IMR-90 (cell line): ENCODE results near the gene GGACT. TPM values are rescaled to one million over a fixed set of nuclear protein-coding genes. Genes with fewer than 3 reads are reported as not detected.

ENCODE experiments used
- ATAC-seq: fragments of 200-7000 bp; cut with Tn5 transposase; 2 replicates; pipeline ENCODE4 v1.9.1; 2020; ENCODE audit warnings: low read depth, mild to moderate bottlenecking, moderate library complexity
- BruUV-seq: library from RNA; stranded (reverse); fragments of 400-500 nt; replicated peaks from 2 replicates; lab custom pipeline; 2021; lab: Mats Ljungman, UMichigan
- CTCF ChIA-PET: fragments of 300-600 bp; formaldehyde crosslinking; extraction: SDS; loops from one replicate; lab custom pipeline; 2021; ENCODE audit warnings: antibody characterized with exemption; lab: Yijun Ruan, JAX
- POLR2A ChIA-PET: fragments of 300-600 bp; sonication (Branson Sonifier 250); formaldehyde crosslinking; loops from one replicate; lab custom pipeline; 2022; ENCODE audit warnings: antibody characterized with exemption; ENCODE audit not compliant: unreplicated experiment; lab: Charles Lee
- DNase-seq: peaks from one replicate; pipeline ENCODE4 v3.0.0; 2013
- H2AFZ ChIP-seq: replicated peaks from 2 replicates; pipeline ENCODE3; 2013; ENCODE audit warnings: low read length, mild to moderate bottlenecking; ENCODE audit not compliant: poor library complexity
- H2AK5ac ChIP-seq: 2 replicates; pipeline ENCODE4 v1.6.1; 2013; ENCODE audit warnings: low read depth, low read length, inconsistent platforms
- H2AK9ac ChIP-seq: replicated peaks from 2 replicates; pipeline ENCODE3; 2013; ENCODE audit warnings: mild to moderate bottlenecking, low read depth, low read length, moderate library complexity; ENCODE audit not compliant: poor library complexity
- H2BK120ac ChIP-seq: 2 replicates; pipeline ENCODE4 v1.6.1; 2013; ENCODE audit warnings: low read depth, low read length, inconsistent platforms
- H2BK15ac ChIP-seq: 3 replicates; pipeline ENCODE4 v1.6.1; 2013; ENCODE audit warnings: low read depth, low read length, inconsistent platforms
- H2BK20ac ChIP-seq: 2 replicates; pipeline ENCODE4 v1.6.1; 2013; ENCODE audit warnings: low read depth, mild to moderate bottlenecking, inconsistent platforms, low read length, moderate library complexity
- H2BK5ac ChIP-seq: 2 replicates; pipeline ENCODE4 v1.6.1; 2013; ENCODE audit warnings: mild to moderate bottlenecking, low read depth, low read length, inconsistent platforms; ENCODE audit not compliant: poor library complexity, severe bottlenecking
- H3K14ac ChIP-seq: replicated peaks from 2 replicates; pipeline ENCODE4 v1.6.1; 2013; ENCODE audit warnings: low read depth, low read length, inconsistent platforms
- H3K18ac ChIP-seq: 2 replicates; pipeline ENCODE4 v1.6.1; 2013; ENCODE audit warnings: low read depth, low read length, control low read depth
- H3K23ac ChIP-seq: 2 replicates; pipeline ENCODE4 v1.6.1; 2013; ENCODE audit warnings: low read depth, low read length, inconsistent platforms
- H3K27ac ChIP-seq: 2 replicates; pipeline ENCODE4 v1.5.1; 2013; ENCODE audit warnings: mild to moderate bottlenecking, control low read depth, low read length; ENCODE audit not compliant: insufficient read depth
- H3K27me3 ChIP-seq: 2 replicates; pipeline ENCODE4 v1.6.1; 2013; ENCODE audit warnings: low read length; ENCODE audit not compliant: control insufficient read depth, insufficient read depth
- H3K36me3 ChIP-seq: 2 replicates; pipeline ENCODE4 v1.6.1; 2013; ENCODE audit warnings: low read length, mixed read lengths; ENCODE audit not compliant: control insufficient read depth, insufficient read depth
- H3K4ac ChIP-seq: 2 replicates; pipeline ENCODE4 v1.6.1; 2013; ENCODE audit warnings: low read depth, low read length, inconsistent platforms
- H3K4me1 ChIP-seq: 2 replicates; pipeline ENCODE4 v1.6.1; 2013; ENCODE audit warnings: low read length, mixed read lengths; ENCODE audit not compliant: control insufficient read depth, insufficient read depth
- H3K4me2 ChIP-seq: 2 replicates; pipeline ENCODE4 v1.6.1; 2013; ENCODE audit warnings: low read depth, mild to moderate bottlenecking, control low read depth, low read length, moderate library complexity
- H3K4me3 ChIP-seq: 2 replicates; pipeline ENCODE4 v1.5.1; 2013; ENCODE audit warnings: low read depth, mild to moderate bottlenecking, control low read depth, low read length, moderate library complexity; ENCODE audit not compliant: insufficient read depth
- H3K56ac ChIP-seq: 2 replicates; pipeline ENCODE4 v1.6.1; 2013; ENCODE audit warnings: low read length, inconsistent platforms; ENCODE audit not compliant: insufficient read depth; ENCODE audit errors: extremely low read depth
- H3K79me1 ChIP-seq, 2 experiments: 2 replicates each; pipeline ENCODE4 v1.6.1; 2013; ENCODE audit warnings: low read length in 2 of 2, inconsistent platforms in 1 of 2, low read depth in 1 of 2
- H3K9ac ChIP-seq: 2 replicates; pipeline ENCODE4 v1.6.1; 2013; ENCODE audit warnings: low read depth, low read length, control low read depth
- H3K9me1 ChIP-seq: 2 replicates; pipeline ENCODE4 v1.6.1; 2013; ENCODE audit warnings: low read length, inconsistent platforms; ENCODE audit not compliant: insufficient read depth
- H3K9me3 ChIP-seq: 2 replicates; pipeline ENCODE4 v1.6.1; 2013; ENCODE audit warnings: low read length; ENCODE audit not compliant: control insufficient read depth, insufficient read depth
- H4K20me1 ChIP-seq: 2 replicates; pipeline ENCODE4 v1.6.1; 2013; ENCODE audit warnings: low read length, inconsistent platforms; ENCODE audit not compliant: insufficient read depth
- H4K5ac ChIP-seq: 2 replicates; pipeline ENCODE4 v1.6.1; 2013; ENCODE audit warnings: mild to moderate bottlenecking, low read depth, low read length, control low read depth
- H4K8ac ChIP-seq, 2 experiments: 2 replicates each; pipeline ENCODE4 v1.6.1; 2013; ENCODE audit warnings: low read depth in 2 of 2, low read length in 2 of 2, control low read depth in 1 of 2, inconsistent platforms in 1 of 2
- H4K91ac ChIP-seq: 2 replicates; pipeline ENCODE4 v1.6.1; 2013; ENCODE audit warnings: low read depth, low read length, inconsistent platforms; ENCODE audit not compliant: insufficient read depth
- BHLHE40 ChIP-seq: fragments of 150-350 bp; IDR thresholded peaks from 2 replicates; pipeline ENCODE4 v1.6.1; 2016; ENCODE audit warnings: mild to moderate bottlenecking, low read depth, low read length
- CEBPB ChIP-seq: IDR thresholded peaks from 2 replicates; pipeline ENCODE4 v1.6.1; 2012; ENCODE audit warnings: low read depth, low read length, improper control_type of control experiment
- CHD1 ChIP-seq: IDR thresholded peaks from 2 replicates; pipeline ENCODE4 v1.6.1; 2012; ENCODE audit warnings: low read depth, low read length, improper control_type of control experiment
- ELK1 ChIP-seq: fragments of 150-350 bp; IDR thresholded peaks from 2 replicates; pipeline ENCODE4 v1.6.1; 2016; ENCODE audit warnings: low read depth, mild to moderate bottlenecking, low read length, moderate library complexity, borderline replicate concordance
- FOS ChIP-seq: fragments of 150-350 bp; IDR thresholded peaks from 2 replicates; pipeline ENCODE4 v1.6.1; 2016; ENCODE audit warnings: low read depth, low read length
- MAZ ChIP-seq: IDR thresholded peaks from 2 replicates; pipeline ENCODE4 v1.6.1; 2012; ENCODE audit warnings: low read depth, mild to moderate bottlenecking, low read length, improper control_type of control experiment, moderate library complexity, borderline replicate concordance
- MXI1 ChIP-seq: IDR thresholded peaks from 2 replicates; pipeline ENCODE4 v1.6.1; 2012; ENCODE audit warnings: low read depth, mild to moderate bottlenecking, low read length, moderate library complexity, borderline replicate concordance
- NFE2L2 ChIP-seq: fragments of 150-350 bp; IDR thresholded peaks from 2 replicates; pipeline ENCODE4 v1.6.1; 2016; ENCODE audit warnings: low read depth, mild to moderate bottlenecking, low read length
- POLR2A ChIP-seq: IDR thresholded peaks from 2 replicates; pipeline ENCODE4 v1.6.1; 2012; ENCODE audit warnings: mild to moderate bottlenecking, low read depth, low read length
- RCOR1 ChIP-seq: IDR thresholded peaks from 2 replicates; pipeline ENCODE4 v1.6.1; 2012; ENCODE audit warnings: mild to moderate bottlenecking, low read length, improper control_type of control experiment; ENCODE audit not compliant: insufficient replicate concordance
- RFX5 ChIP-seq: IDR thresholded peaks from 2 replicates; pipeline ENCODE4 v1.8.0; 2012; ENCODE audit warnings: low read depth, mild to moderate bottlenecking, low read length, moderate library complexity
- SMC3 ChIP-seq: fragments of 150-350 bp; IDR thresholded peaks from 2 replicates; pipeline ENCODE4 v1.6.1; 2016; ENCODE audit warnings: low read depth, mild to moderate bottlenecking, antibody characterized with exemption, low read length, moderate library complexity
- USF2 ChIP-seq: fragments of 150-350 bp; IDR thresholded peaks from 2 replicates; pipeline ENCODE4 v1.6.1; 2017; ENCODE audit warnings: mild to moderate bottlenecking, antibody characterized with exemption, low read length, low read depth
- WGBS, 2 experiments: methylation state at CpG; one replicate each; pipeline versions ENCODE4 v1.1.5 to v1.1.7; 2013; ENCODE audit warnings: missing lambda C conversion rate in 2 of 2; ENCODE audit not compliant: insufficient read length in 1 of 2; ENCODE audit errors: extremely low coverage in 2 of 2; 5-methylcytosine and 5-hydroxymethylcytosine counted together
- dilution Hi-C: fragments of 300-500 bp; cut with HindIII; formaldehyde crosslinking; loops from one replicate; pipeline ENCODE4 v1.14.3; 2018; ENCODE audit warnings: low sequenced_read_pairs; ENCODE audit not compliant: unreplicated experiment
- in situ Hi-C: fragments of 300-500 bp; cut with MboI; formaldehyde crosslinking; loops from 3 replicates; pipeline ENCODE4 v1.14.3; 2019; ENCODE audit warnings: low sequenced_read_pairs, inconsistent platforms, mixed read lengths
- intact Hi-C: fragments of 100-400 bp; cut with micrococcal nuclease; formaldehyde crosslinking; loops from 2 replicates; pipeline ENCODE4 v1.10.0; 2022
- polyA plus RNA-seq, 3 experiments: library from polyadenylated mRNA; depleted of rRNA; stranded (reverse); fragments of >200 nt; gene quantifications; 2 replicates each; pipeline ENCODE4 v1.2.3, GENCODE V29; 2012; ENCODE audit warnings: low replicate concordance in 1 of 3
- total RNA-seq: library from RNA; depleted of rRNA; stranded (reverse); fragments of >200 nt; gene quantifications from 2 replicates; pipeline ENCODE4 v1.2.3, GENCODE V29; 2012
- TF ChIP-seq, protein P1 (sequence below): conservative IDR thresholded peaks from 2 replicates; pipeline ENCODE4 v1.5.1; 2012; ENCODE audit warnings: mild to moderate bottlenecking, low read depth, low read length, improper control_type of control experiment

GGACT gene
- total and polyA plus RNA-seq, 2 of the 4 experiments (the other 2 are of a cell fraction), result 2.0 to 2.6 TPM

GRCh38 chr13:100528353-100528752, 60.2 kb downstream of the GGACT start:
- H3K56ac ChIP-seq, result no peak overlapping the region
- H3K36me3 ChIP-seq, result peaks cover 5% of the 10 kb centered on the region
- dilution Hi-C loops, result no loop called here
- BruUV-seq, result no TSS peak
- ChIA-PET POLR2A (no interaction called here), CTCF (no interaction called here)
- H3K79me1 ChIP-seq, result no peaks in the 10 kb centered on the region
- no peak overlapping the region for H2BK5ac ChIP-seq
- H2BK120ac ChIP-seq, result no peak overlapping the region
- no peaks in the 10 kb centered on the region for H3K9me3 ChIP-seq
- H2AK9ac ChIP-seq, result no peak overlapping the region
- H3K27me3 ChIP-seq, result no peaks in the 10 kb centered on the region
- no peak overlapping the region for H2BK15ac ChIP-seq
- no peak overlapping the region for H3K4me3 ChIP-seq
- H4K91ac ChIP-seq, result no peak overlapping the region
- no peak overlapping the region for H3K27ac ChIP-seq
- no peak overlapping the region for H2AFZ ChIP-seq
- DNase-seq (no peak), ATAC-seq (no peak)
- no peak overlapping the region for H2BK20ac ChIP-seq
- intact Hi-C loops, result no loop called here
- no peak overlapping the region for H2AK5ac ChIP-seq
- H3K9ac ChIP-seq, result no peak overlapping the region
- in situ Hi-C loops, result no loop called here
- H3K4ac ChIP-seq, result no peak overlapping the region
- H3K18ac ChIP-seq, result no peak overlapping the region
- H4K8ac ChIP-seq, result no peak overlapping the region
- peaks cover 2% of the 10 kb centered on the region for H3K4me1 ChIP-seq
- TF ChIP-seq MAZ (no peak), RCOR1 (no peak), USF2 (no peak), MXI1 (no peak), BHLHE40 (no peak), POLR2A (no peak), SMC3 (no peak), RFX5 (no peak), CHD1 (no peak), CEBPB (no peak), NFE2L2 (no peak), FOS (no peak), ELK1 (no peak)
- TF ChIP-seq, protein P1, sequence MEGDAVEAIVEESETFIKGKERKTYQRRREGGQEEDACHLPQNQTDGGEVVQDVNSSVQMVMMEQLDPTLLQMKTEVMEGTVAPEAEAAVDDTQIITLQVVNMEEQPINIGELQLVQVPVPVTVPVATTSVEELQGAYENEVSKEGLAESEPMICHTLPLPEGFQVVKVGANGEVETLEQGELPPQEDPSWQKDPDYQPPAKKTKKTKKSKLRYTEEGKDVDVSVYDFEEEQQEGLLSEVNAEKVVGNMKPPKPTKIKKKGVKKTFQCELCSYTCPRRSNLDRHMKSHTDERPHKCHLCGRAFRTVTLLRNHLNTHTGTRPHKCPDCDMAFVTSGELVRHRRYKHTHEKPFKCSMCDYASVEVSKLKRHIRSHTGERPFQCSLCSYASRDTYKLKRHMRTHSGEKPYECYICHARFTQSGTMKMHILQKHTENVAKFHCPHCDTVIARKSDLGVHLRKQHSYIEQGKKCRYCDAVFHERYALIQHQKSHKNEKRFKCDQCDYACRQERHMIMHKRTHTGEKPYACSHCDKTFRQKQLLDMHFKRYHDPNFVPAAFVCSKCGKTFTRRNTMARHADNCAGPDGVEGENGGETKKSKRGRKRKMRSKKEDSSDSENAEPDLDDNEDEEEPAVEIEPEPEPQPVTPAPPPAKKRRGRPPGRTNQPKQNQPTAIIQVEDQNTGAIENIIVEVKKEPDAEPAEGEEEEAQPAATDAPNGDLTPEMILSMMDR, result no peak
- no peak overlapping the region for H3K4me2 ChIP-seq
- H3K14ac ChIP-seq, result no peak overlapping the region
- no CpG with 5 or more reads among the region's 9 CpGs for WGBS, 2 experiments
- no peaks in the 10 kb centered on the region for H4K20me1 ChIP-seq
- H3K23ac ChIP-seq, result no peak overlapping the region
- H3K9me1 ChIP-seq, result no peaks in the 10 kb centered on the region
- H4K5ac ChIP-seq, result no peak overlapping the region
